ENCODE measurements around the gene ALG14. TPM values are rescaled to one million over a fixed set of nuclear protein-coding genes. Genes with fewer than 3 reads are reported as not detected.

The ALG14 gene
- total and polyA plus RNA-seq, 11 donors: 0.56 to 4.7 (median 3.2) TPM

DNA sequence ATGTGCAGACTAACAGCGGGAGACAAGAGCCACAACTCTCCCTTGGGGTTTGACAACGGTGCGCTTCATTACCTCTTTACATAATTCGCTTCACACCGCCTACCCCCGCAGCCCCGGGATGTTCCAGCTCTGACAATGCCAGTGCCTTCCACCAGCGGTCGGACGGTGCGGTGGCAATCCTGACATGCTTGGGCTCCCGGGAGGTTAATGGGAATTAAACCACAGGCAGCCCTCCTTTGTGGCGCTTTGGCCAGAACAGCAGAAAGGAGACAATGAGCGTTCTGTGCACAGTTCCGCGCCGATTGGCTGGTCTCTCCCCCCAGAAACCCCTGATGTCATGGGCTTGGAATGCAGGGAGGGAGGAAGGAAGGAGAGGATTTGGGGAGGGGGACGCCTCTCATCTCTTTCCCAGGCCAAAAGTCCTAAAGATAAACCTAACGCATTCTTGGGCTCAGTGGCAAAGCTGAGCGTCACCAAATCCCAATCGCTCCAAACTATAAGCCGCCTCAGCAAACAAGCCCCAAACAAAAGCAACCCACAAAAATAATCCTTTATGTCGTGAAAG, 147.1 kb downstream of the ALG14 start:
- DNase-seq: peak; percentile 73 to 87 (median 82)
- Histone ChIP-seq H3K4me1 (peaks cover 8 to 72% (median 55%) of the 10 kb centered on the region in 12 donors), H3K36me3 (peaks cover 0 to 3% (median 0%) of the 10 kb centered on the region in 9 donors), H3K4me3 (peak overlapping the region; percentile 69 to 95 (median 80)), H3K27ac (peak overlapping the region; percentile 95 to 100 (median 97)), H3K9me3 (no peaks in the 10 kb centered on the region), H3K27me3 (peaks cover 0 to 24% (median 0%) of the 10 kb centered on the region in 9 donors)
- 0 to 1% (median 1%) methylated on average over 20 to 23 of the region's 23 CpGs for WGBS, 4 donors
- intact Hi-C loops (cut with DNase I): loop anchor here (1.0 to 10.0 kb wide), 13 partner anchors 37 to 119 kb away; no protein-coding TSS in a partner anchor
- TF ChIP-seq, protein P1, sequence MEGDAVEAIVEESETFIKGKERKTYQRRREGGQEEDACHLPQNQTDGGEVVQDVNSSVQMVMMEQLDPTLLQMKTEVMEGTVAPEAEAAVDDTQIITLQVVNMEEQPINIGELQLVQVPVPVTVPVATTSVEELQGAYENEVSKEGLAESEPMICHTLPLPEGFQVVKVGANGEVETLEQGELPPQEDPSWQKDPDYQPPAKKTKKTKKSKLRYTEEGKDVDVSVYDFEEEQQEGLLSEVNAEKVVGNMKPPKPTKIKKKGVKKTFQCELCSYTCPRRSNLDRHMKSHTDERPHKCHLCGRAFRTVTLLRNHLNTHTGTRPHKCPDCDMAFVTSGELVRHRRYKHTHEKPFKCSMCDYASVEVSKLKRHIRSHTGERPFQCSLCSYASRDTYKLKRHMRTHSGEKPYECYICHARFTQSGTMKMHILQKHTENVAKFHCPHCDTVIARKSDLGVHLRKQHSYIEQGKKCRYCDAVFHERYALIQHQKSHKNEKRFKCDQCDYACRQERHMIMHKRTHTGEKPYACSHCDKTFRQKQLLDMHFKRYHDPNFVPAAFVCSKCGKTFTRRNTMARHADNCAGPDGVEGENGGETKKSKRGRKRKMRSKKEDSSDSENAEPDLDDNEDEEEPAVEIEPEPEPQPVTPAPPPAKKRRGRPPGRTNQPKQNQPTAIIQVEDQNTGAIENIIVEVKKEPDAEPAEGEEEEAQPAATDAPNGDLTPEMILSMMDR (IDR thresholded peaks at IDR 0.05): no peak
- TF ChIP-seq POLR2A (IDR thresholded peaks at IDR 0.05): peak in 1 of 2 donors; percentile 42
- peak; percentile 33 to 66 (median 56) for ATAC-seq

DNA sequence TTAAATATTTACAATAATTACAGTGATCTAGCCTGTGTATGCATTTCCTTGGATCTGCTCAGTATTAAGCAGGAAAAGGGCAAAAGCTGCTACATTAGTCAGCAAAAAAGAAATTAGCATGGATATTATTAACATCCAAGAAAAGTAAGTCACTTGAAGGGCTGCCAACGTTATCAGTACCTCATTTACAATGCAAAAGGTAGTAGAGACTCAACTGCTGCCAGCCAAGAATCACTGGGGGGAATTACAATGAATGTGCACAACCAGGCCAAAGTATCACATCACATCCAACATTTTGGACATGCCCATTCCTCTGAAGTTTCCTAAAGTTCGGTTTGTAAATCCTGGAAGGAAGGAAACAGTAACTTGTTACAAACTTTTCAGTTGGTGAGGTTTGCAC, 147.7 kb downstream of the ALG14 start:
- H3K27me3 ChIP-seq: peaks cover 0 to 24% (median 0%) of the 10 kb centered on the region in 9 donors
- H3K36me3 ChIP-seq: peaks cover 0 to 3% (median 0%) of the 10 kb centered on the region in 9 donors
- TF ChIP-seq POLR2A (IDR thresholded peaks at IDR 0.05): no peak
- H3K27ac ChIP-seq: peak overlapping the region; percentile 95 to 100 (median 97)
- peak overlapping the region in 11 of 12 donors; percentile 69 to 95 (median 81) for H3K4me3 ChIP-seq
- intact Hi-C loops (cut with DNase I): loop anchor here in 8 of 10 donors (2.0 to 10.0 kb wide), 10 partner anchors 37 to 120 kb away; no protein-coding TSS in a partner anchor
- 0 to 4% (median 1%) methylated on average over 2 of the region's 2 CpGs for WGBS, 4 donors
- no peaks in the 10 kb centered on the region for H3K9me3 ChIP-seq
- H3K4me1 ChIP-seq: peaks cover 8 to 78% (median 59%) of the 10 kb centered on the region in 12 donors
- ATAC-seq (no peak), DNase-seq (peak in 2 of 5 donors; percentile 30 to 37)

Other genes starting within 250 kb of the ALG14 start
- 100 to 1,000 TPM in 1 of 9 donors, 10 to 100 TPM in 8; 53.0 to 115 (median 74.1) TPM for gene CNN3, start 145.8 kb downstream of the ALG14 start, total RNA-seq
- gene CNN3, start 145.8 kb downstream of the ALG14 start, polyA plus RNA-seq: 10 to 100 TPM; 23.8 to 63.4 TPM
- 10 to 100 TPM; 27.6 to 82.7 (median 66.9) TPM for gene TLCD4, start 44.4 kb upstream of the ALG14 start, total RNA-seq
- gene TLCD4, start 44.4 kb upstream of the ALG14 start, polyA plus RNA-seq: 10 to 100 TPM; 13.0 to 17.7 TPM
- 10 to 100 TPM in 7 of 9 donors, 1 to 10 TPM in 2; 8.9 to 24.8 (median 14.8) TPM for gene RWDD3, start 161.3 kb upstream of the ALG14 start, total RNA-seq
- gene RWDD3, start 161.3 kb upstream of the ALG14 start, polyA plus RNA-seq: 10 to 100 TPM; 11.2 to 41.1 TPM